ENCODE data around the gene HMCES.
"Not testable (repeated sequence)": the region's sequence is repeated elsewhere in the genome, so short reads cannot be mapped to it uniquely, and the experiment has no call there.

Gene HMCES

GRCh38 chr3:129320825-129321487, 42.3 kb downstream of the HMCES start:
- no peak for DNase-seq (ENCODE audit: low read depth, low spot score)

GRCh38 chr3:129321887-129322286, 43.2 kb downstream of the HMCES start:
- DNase-seq (ENCODE audit: low read depth, low spot score) = no peak

DNA sequence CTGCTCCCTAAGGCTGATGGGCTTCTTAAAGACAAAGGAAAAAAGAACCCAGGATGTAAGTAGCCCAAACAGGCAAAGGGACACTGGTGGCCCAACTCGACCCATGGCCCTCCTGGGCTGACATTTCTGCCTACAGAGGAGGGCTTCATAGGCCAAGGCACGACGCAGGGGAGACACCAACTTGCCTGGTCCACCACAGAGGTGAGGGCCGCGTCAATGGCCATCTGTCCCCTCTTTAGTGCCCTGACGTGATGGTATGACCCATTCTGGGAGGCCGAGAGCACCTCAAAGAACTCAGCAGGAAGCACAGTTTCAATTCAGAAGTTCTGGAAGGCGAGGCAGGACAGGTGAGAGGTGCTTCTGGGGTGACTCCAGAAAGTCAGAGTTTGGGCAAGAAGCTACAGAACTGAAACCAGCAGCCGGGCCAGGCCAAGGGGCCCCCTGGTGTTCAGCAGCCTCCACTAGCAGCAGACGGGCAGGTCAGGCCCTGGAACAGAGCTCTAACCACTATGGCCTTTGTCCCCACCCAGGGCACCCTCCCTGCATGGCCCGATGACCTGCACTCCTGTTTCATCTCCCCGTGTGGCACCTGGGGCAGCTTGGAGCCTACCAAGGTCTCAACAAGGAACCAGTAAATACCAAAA, 45.1 kb downstream of the HMCES start:
- DNase-seq (ENCODE audit: low read depth, low spot score) = no peak

DNA sequence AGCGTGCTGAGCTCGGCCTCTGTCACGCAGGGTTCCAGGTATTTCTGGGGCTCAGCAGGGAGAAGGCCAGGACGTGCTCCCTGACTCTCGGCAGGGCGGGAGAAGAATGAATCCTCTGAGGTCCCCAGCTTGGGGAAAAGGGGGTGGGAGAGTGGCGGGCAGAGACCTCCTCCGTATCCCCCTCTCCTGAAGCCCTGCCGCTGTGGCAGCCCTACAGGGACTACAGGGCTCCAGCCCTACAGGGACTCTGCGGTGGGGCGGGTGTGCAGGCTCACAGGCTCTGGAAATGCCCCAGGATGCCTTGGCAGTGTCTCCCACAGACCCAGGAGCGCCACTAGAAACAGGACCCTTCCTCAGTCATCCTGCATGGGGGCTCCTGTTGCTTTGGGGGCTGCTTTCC, 46.2 kb downstream of the HMCES start:
- no peak for DNase-seq (ENCODE audit: low read depth, low spot score)

DNA sequence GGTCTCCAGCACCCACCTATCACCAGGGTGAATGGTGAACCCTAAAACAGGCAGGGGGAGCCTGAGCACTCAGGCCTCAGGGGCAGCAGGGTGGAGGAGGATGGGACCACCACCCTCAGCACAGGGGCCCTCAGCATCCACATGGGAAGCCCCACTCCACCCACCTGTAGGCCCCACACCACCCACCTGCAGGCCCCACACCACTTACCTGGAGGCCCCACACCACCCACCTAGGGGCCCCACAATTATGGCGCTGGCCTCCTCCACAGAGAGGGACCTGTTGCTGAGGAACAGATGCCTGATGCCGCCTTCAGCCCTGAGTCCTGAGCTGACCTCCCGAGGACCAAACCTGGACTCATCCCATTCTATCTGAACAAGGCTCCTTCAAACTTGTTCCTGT, 46.7 kb downstream of the HMCES start:
- no peak for DNase-seq (ENCODE audit: low read depth, low spot score)

DNA sequence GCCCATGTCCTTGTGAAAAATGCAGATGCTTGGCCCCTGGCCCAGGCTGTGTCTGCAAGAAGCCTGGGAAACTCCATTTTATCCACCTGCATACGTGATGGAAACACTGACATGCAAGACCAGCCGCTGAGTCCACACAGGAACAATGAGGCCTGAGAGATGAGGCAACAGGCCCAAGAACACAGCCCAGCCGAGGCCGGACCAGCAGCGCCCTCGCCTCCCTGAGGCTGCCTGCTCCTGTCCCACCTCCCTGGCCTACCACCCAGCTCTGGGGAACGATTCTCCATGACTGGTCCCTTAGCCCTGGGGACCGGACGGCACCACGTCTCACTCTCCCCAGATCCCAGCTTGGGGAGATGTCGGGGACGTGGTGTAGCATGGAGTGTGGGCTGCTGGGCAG, 47.5 kb downstream of the HMCES start:
- DNase-seq (ENCODE audit: low read depth, low spot score) = no peak

DNA sequence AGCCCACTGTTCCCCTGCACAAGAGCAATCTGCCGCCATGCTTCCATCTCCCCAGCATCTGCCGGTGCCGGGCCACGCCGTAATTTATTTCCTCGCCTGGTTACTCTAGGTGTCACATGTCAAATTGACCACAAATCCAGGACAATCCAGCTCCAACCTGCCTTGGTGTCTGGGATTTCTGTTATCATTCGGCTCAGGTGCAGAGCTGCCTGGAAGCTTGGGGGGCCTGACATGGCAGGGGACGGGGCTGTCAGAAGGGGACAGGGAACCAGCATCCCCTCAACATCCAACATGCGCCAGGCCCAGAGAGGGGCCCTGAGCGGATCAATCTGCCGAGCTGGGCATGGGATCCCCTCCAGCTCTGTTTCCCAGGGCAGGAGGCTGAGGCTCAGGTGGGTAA, 47.9 kb downstream of the HMCES start:
- DNase-seq (ENCODE audit: low read depth, low spot score) = no peak

DNA sequence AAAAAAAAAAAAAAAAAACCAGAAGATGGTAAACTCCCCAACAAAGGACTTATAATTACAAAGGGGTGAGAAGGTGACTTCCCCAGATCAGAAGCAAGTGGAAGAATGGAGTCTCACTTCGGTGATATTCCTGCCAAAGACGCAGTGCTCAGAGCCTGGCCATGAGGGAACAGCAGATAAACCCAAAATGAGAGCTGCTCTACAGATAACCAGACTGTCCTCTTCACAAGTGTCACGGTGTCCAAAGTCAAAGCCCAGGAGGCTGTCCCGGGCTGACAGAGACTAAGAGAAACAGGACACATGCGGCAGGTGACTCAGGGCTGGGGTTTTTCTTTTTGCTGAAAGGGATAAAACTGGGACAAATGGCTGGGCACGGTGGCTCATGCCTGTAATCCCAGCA, 48.8 kb downstream of the HMCES start:
- DNase-seq (ENCODE audit: low read depth, low spot score) = no peak

GRCh38 chr3:129329858-129330257, 51.2 kb downstream of the HMCES start:
- no peak for DNase-seq (ENCODE audit: low read depth, low spot score)

DNA sequence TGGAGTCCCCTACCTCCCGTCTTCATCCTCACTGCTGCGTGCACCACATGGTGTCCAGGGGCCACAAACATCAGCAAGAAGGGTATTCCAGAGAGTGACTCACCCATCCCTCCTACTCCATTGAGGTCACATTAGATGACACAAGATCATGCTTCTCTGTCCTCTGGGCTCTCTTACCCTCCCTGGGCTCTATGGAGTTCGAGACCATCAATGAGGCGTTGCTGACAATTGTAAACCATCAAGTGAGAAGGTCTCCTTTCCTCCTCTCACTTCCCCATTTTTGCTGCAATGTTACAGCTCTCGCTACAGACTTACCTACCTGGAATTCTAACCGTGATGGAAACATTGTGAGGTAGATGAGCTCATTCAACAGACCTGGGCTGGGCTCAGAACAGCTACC, 51.7 kb downstream of the HMCES start:
- DNase-seq (ENCODE audit: low read depth, low spot score) = no peak

DNA sequence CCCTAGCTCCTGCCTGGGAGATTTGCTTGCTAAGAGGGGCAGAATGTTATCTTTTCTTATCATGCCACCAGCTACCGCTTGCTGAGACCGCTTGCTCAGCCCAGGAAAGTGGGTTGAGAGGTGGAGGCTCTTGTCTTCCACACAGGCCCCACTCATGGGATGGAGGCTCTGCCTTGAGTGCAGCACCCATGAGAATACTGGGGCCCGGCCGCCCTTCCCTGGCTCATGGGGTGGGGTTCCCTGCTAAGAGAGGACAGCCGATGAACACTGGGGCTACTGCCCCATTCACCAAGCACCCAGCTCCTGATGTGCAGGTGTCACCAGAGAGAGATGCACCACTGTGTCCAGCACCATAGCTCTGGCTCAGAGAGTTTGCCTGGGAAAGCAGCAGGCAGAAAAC, 55.2 kb downstream of the HMCES start:
- DNase-seq (ENCODE audit: low read depth, low spot score) = no peak

DNA sequence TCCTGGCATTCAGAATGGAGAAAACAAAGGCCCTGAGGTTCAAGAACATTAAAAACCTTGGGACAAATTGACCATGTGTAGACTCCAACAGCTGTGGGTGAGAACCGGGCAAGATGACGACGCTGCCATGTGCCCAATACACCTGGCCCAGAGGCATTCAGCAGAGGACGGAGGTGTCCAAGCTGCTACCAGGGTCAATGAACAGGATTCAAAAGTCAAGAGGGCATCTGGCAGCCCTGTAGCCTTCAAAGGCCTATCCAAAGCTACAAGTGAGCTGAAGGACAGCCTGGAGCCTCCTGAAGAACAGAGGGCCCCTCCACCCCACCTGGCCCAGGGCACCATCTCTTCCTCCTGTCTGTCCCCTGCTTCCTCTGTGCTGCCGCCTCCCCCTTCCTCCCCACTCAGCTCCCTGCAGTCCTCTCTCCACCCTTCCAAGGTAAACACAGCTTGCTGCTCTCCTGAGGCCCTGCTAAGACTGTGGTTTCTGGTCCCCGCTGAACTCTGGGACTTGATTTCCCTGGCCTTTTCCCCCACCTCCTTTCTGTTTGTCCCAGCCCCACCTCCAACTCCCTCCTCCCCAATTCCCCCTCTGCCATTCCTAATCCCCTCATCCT, 57.5 kb downstream of the HMCES start:
- no peak for DNase-seq (ENCODE audit: low read depth, low spot score)

GRCh38 chr3:129337719-129338118, 59.0 kb downstream of the HMCES start:
- not testable (repeated sequence) for DNase-seq (ENCODE audit: low read depth, low spot score)

GRCh38 chr3:129339186-129339585, 60.5 kb downstream of the HMCES start:
- not testable (repeated sequence) for DNase-seq (ENCODE audit: low read depth, low spot score)

GRCh38 chr3:129339833-129340232, 61.2 kb downstream of the HMCES start:
- DNase-seq (ENCODE audit: low read depth, low spot score) = not testable (repeated sequence)

- DNase-seq (ENCODE audit: low read depth, low spot score) = no peak
Observed at GRCh38 chr3:129341331-129342141, 62.9 kb downstream of the HMCES start.

GRCh38 chr3:129343643-129344360, 65.1 kb downstream of the HMCES start:
- no peak for DNase-seq (ENCODE audit: low read depth, low spot score)

GRCh38 chr3:129344540-129345220, 66.0 kb downstream of the HMCES start:
- DNase-seq (ENCODE audit: low read depth, low spot score) = no peak

DNA sequence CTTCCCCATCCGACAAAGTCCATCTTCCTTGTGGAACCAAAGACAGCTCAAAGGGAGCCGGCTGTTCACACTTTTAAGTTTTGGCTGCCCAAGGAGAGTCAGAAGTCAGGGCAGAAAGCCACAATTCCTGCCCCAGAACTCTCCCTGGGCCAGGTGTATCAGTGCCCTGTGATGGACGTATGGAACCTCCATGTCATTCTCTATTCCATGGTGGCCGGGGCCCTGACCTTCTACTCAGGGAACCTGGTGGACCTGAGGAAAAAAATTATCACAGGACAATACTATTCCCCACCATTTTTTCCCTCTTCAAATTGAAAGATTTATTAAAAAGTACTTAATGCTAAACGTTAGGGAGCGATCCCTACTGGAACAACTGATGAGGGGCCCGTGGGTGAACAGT, 66.6 kb downstream of the HMCES start:
- no peak for DNase-seq (ENCODE audit: low read depth, low spot score)

GRCh38 chr3:129345971-129346370, 67.3 kb downstream of the HMCES start:
- no peak for DNase-seq (ENCODE audit: low read depth, low spot score)

All from activated naive CD8-positive, alpha-beta T cell treated with anti-CD3 and anti-CD28 coated beads, Interleukin-2, amount 50 U/mL, for 16 hours (primary cell).